RCC 7860 (cell line): Measurements from ENCODE around the gene MAS1.
"Not testable (repeated sequence)": the region's sequence is repeated elsewhere in the genome, so short reads cannot be mapped to it uniquely, and the experiment has no call there.

Experiments
- DNase-seq: peaks from one replicate; pipeline ENCODE4 v3.0.0-alpha.2; 2015; ENCODE audit warnings: low spot score
- FAIRE-seq: peaks from 2 replicates; lab custom pipeline; 2012; peaks lifted over from hg19 to GRCh38; lab: Jason Lieb, UNC

MAS1 gene

DNA sequence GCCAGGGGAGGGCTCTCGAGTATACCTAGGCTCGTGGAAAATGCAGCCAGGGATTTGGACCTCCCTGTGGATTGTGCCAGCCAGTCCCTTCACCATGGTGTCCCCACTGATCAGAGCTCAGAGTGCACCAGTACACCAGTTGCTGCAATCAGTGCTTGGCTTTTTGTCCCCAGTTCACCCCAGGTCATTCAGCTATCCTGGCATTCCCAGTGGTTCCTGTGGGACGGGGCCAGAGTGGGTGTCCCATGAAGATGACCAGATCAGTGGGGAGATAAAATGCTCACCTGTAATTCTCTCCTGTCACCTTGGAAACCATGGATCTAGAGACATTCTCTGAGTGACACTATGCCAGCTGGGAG, 23.8 kb downstream of the MAS1 start:
- no peak for FAIRE-seq
- DNase-seq = no peak

DNA sequence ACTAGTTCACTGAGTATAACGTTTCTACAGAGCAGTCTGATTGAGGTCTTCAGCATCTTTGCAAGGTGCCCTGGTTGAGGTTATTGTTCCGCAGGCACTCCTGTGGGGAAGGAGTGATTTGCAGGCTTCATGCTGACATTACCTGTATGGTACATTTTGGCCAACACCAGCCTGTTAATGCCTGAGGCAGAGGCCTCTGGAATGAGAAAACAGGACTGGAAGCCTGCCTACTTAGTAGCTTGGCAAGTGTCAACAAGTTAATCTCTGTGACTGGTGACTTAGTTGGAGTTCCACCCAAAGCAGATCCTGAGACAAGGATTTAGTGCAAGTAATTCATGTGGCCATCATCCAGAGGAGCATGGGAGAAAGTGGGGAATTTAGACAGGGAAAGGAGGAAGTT, 24.6 kb downstream of the MAS1 start:
- no peak for DNase-seq
- no peak for FAIRE-seq

DNA sequence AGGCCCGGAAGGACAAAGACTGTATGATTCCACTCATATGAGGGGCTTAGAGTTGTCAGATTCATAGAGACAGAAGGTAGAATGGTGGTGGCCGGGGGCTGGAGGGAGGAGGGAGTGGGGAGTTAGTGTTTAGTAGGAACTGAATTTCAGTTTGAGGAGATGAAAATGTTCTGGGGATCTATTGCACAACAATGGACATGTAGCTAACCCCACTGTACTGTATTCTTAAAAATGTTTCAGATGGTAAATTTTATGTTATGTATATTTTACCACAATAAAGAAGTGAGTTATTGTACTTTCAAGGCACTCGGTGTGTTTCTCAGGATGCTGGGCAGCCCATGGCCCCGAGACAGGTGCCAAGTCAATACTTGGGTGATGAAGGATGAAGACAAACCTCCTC, 25.4 kb downstream of the MAS1 start:
- FAIRE-seq (no peak), DNase-seq (no peak)

DNA sequence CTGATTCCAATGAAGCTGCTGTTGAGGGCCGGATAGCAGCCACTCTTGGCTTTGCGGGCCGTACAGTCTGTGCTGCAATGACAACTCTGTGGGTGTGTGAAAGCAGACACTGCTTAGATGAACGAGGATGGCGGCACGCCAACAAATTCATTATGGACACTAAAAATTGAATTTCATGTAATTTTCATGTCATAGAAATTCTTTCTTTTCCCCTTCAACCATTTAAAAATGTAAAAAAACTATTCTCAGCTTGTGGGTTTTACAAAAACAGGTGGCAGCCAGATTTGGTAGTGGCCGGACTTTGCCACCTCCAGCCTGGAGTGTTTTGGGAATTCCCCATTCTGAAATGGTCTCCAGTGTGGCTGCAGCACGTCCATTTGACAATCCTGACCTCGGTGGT, 26.0 kb downstream of the MAS1 start:
- no peak for DNase-seq
- FAIRE-seq = no peak

DNA sequence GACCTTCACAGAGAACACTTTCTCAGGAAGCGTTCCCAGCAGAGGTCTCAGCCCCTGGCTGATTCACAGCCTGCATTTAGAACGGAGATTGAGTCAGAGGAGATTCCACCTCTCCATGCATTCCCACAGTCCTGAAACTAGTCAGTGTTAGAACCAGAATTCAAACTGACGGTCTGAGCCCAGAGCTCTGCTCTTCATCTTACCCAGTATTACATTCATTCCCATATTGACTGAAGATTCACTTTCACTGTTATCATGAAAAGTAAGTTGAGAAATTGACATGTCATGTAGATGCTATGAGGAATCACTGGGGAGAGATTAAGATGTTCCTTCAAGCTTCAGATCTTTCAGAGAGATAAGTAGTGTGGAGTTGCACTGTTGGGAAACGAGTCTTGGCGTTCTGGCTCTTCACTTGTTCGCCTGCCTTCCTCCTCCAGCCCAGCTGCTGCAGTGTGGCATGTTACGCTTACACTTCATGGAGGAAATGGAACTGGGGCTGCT, 28.3 kb downstream of the MAS1 start:
- FAIRE-seq (no peak), DNase-seq (peak; percentile 4)

DNA sequence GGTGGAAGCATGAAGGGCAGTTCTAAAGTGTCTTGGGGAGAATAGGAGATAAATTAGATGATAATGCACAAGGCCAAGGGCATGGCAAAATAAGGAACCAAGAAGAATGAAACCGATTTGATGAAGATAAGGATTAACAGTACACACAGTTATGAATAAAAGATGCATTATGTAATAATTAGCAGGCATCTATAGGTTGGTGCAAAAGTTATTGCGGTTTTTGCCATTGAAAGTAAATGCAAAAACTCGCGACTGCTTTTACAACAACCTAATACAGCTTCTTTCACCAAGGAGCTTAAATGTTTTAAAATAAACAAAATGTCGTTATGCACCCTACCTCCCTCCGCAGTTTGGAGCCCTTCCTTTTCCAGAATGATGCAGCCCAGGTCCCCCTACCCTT, 29.0 kb downstream of the MAS1 start:
- no peak for FAIRE-seq

DNA sequence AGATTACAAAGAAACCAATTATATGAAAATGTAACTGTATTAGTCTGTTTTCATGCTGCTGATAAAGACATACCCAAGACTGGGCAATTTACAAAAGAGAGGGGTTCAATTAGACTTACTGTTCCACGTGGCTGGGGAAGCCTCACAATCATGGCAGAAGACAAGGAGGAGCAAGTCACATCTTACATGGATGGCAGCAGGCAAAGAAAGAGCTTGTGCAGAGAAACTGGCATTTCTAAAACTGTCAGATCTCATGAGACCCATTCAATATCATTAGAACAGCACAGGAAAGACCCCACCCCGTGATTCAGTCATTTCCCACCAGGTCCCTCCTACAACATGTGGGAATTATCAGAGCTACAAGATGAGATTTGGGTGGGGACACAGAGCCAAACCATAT, 33.4 kb downstream of the MAS1 start:
- DNase-seq, FAIRE-seq: not testable (repeated sequence)

More for the DNA sequence above, 29.0 kb downstream of the MAS1 start:
- no peak for DNase-seq

DNA sequence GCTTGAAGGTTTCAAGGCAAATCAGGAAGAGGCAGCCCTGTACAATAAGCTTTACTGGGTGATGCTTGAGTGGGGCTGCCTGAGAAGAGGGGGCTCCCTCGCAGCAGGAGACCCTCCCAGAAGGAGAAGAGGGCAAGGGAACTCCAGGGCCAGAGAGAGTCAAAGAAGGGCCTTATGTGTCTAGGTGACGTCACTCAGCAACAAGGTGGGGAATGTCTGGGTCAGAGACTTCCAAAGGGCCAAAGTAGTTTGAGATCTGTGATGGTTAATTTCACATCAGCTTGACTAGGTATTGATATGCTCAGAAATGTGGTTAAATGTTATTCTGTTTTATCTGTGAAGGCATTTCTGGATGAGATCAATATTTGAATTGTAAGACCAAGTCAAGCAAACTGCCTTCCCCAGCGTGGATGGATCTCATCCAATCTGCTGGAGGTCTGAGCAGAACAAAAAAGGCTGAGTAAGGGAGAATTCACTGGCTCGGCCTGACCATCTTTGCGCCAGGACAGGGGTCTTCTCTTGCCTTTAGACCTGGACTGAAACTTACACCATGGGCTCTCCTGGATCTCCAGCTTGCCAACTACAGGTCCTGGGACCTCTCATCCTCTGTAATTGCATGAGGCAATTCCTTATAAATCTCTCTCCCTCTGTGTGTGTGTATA, 35.9 kb downstream of the MAS1 start:
- DNase-seq = no peak
- FAIRE-seq = no peak

DNA sequence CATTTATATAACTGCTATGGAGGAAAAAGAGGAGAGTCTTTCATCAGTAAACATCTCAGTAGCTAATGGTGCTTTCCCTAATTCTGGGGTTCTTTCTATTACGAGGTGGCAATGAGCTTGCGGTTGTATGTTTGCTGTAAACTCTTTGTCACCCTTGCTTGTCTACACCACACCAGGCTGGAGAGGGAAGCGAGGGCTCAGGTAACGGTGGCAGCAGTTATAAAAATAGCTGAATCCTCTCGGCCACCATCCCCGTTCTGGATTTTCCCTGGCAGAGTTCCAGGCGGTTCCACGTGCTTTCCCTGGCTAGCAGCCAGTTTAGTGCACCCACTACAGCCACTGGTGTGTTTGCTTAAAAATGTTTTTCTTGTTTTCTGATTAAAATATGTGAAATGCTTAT, 39.0 kb downstream of the MAS1 start:
- FAIRE-seq (no peak), DNase-seq (peak; percentile 12)

DNA sequence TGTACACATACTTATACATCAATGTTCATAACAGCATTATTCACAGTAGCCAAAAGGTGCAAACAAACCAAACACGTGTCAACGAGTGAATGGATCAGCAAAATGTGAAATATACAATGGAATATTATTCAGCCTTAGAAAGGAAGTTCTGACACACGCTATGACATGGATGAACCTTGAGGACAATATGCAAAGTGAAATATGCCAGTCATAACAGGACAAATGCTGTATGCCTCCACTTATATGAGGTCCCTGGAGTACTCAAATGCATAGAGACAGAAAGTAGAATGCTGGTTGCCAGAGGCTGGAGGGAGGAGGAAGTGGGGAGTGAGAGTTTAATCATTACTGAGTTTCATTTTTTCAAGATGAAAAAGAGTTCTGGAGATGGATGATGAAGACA, 40.3 kb downstream of the MAS1 start:
- no peak for FAIRE-seq

DNA sequence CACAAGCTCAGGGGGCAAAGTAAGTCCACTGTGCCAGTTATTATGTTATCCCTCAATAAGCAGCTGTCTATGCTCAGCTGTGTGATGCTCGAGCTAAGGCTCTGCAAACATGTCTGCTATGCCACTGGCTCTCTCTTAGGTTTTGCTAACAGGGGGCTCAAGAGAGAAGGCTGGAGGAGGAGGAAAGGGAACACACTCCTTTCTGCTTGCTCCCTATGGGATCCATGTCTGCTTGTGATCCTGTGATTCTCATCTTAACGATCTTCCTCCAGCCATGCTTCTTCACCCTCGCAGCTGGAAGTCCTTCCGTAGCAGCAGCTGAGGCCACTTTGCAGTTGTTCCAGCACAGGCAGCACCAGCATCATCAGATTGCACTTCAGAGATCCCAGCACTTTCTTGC, 41.1 kb downstream of the MAS1 start:
- DNase-seq (no peak), FAIRE-seq (no peak)

More for the DNA sequence above, 40.3 kb downstream of the MAS1 start:
- DNase-seq = no peak

DNA sequence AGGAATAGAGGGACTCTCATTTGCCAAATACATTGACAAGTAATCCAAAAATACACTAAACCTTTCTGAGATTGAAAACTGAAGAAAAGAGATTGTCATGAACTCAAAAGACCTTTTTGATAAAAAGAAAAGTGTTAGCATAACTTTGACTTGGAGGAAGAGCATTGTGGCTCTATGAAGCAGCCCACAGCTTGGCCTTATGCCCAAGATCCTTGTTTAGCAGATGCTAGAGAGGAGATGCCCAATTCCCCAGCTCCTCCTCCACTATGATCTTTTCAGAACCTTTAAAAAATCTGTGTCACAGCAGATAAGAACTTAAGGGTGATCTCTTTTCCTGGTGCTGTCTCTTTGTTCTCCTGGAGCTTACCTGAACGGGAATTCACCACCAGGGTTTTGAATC, 42.3 kb downstream of the MAS1 start:
- DNase-seq (no peak), FAIRE-seq (no peak)

DNA sequence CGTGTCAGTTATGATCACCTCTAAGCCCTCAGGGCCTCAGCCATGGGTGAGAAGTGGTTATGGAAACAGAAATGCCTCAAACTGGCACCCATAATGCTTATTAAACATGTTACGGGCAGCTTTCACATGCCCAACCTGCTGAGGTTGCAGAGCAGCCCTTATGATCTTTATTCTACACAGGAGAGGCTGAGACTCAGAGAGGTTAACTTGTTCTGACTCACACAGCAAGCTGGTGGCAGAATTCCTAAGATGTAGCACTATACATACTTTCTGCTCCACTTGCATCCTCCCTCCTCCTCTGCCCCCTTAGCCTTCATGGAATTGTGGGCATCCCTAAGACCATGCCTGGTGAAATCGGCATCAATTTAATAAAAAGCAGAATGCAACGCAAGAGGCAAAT, 43.4 kb downstream of the MAS1 start:
- DNase-seq (no peak), FAIRE-seq (no peak)

DNA sequence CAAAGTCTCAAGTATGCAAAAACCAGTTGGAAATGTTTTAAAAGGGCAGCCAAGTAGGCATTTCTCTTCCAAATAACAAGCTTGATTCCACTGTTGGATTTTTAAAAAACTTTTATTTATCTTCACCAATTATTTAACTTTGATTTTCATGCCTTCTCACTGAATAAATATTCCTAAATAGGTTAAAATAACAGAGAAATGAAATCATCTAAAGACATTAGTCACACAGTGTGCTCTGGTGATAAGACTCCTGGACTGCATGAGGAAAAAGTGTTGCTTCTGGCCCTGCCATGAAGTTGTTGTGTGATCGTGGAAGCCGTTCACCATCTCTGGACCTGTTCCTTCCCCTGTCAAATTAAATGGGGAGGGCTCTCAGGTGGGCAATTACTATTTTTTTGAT, 44.3 kb downstream of the MAS1 start:
- FAIRE-seq (no peak), DNase-seq (no peak)

DNA sequence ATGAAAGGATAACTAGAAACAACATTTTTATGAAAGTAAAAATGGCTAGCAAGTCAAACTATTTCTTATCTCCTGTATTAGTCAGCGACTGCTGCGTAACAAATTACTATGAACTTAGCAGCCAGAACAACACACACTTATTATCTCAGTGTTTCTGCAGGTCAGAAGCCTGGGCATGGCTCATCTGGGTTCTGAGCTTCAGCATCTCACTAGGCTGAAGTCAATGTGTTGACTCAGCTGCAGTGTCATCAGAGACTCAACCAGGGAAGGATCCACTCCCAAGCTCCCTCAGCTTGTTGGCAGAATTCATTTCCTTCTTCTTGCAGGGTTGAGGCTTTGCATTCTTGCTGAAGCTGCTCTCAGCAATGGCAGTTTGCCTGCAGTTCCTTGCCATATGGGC, 44.8 kb downstream of the MAS1 start:
- FAIRE-seq (no peak), DNase-seq (no peak)

DNA sequence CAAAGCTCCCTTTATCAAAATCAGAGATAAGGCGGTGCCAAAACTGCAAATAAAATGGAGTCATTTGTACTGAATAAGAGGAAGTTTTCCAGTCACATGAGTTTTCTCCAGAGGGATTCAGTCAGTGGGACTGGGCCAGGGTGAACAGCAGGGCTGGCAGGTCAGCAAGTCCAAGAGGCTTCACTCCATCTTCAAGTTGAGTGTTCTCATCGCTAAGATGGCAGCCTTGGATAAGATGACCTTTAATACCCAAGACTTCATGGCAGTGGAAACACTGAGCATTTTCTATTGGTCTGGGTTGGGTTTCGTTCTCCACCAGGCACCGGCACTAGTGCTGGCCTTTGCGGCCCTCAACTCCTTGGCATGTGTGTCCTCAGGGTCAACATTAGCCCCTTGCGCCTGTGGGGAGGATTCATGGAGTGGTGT, 48.8 kb downstream of the MAS1 start:
- DNase-seq (no peak), FAIRE-seq (no peak)
